ENCODE data around the gene STARD5. TPM values are rescaled to one million over a fixed set of nuclear protein-coding genes. Genes with fewer than 3 reads are reported as not detected.

Gene STARD5
- total RNA-seq, 2 donors from 2014 or later: 7.3 to 14.9 TPM

- Histone ChIP-seq H3K4me1 (ENCODE audit: control insufficient read depth in 1 of 2, low read depth in 2 of 2) (peaks cover 2% of the 10 kb centered on the region in 2 donors), H3K36me3 (no peaks in the 10 kb centered on the region), H3K9me3 (no peaks in the 10 kb centered on the region), H3K27me3 (replicated peaks; ENCODE audit: insufficient read depth) (no peaks in the 10 kb centered on the region), H3K27ac (no peak overlapping the region), H3K4me3 (no peak overlapping the region)
- DNase-seq (ENCODE audit: low spot score): no peak
- no peak for ATAC-seq (ENCODE audit: insufficient number of reproducible peaks, low FRiP score, low read depth)
- no peak for TF ChIP-seq CTCF (IDR thresholded peaks at IDR 0.05)
Measured at GRCh38 chr15:81343371-81343770, 19.4 kb upstream of the STARD5 start.

- DNase-seq (ENCODE audit: low spot score): no peak
- no peak overlapping the region for H3K4me3 ChIP-seq
- H3K27ac ChIP-seq: no peak overlapping the region
- no peaks in the 10 kb centered on the region for H3K36me3 ChIP-seq
- no peak for TF ChIP-seq CTCF (IDR thresholded peaks at IDR 0.05)
- peaks cover 13 to 17% of the 10 kb centered on the region in 2 donors for H3K4me1 ChIP-seq (ENCODE audit: control insufficient read depth in 1 of 2, low read depth in 2 of 2)
- no peak for ATAC-seq (ENCODE audit: insufficient number of reproducible peaks, low FRiP score, low read depth)
- no peaks in the 10 kb centered on the region for H3K27me3 ChIP-seq (replicated peaks; ENCODE audit: insufficient read depth)
- no peaks in the 10 kb centered on the region for H3K9me3 ChIP-seq
Measured at GRCh38 chr15:81341351-81341750, 17.4 kb upstream of the STARD5 start.

GRCh38 chr15:81339851-81340250 is 15.9 kb upstream of the STARD5 start:
- ATAC-seq (ENCODE audit: insufficient number of reproducible peaks, low FRiP score, low read depth) (no peak), DNase-seq (ENCODE audit: low spot score) (no peak)
- no peak overlapping the region for H3K27ac ChIP-seq
- H3K27me3 ChIP-seq (replicated peaks; ENCODE audit: insufficient read depth): no peaks in the 10 kb centered on the region
- no peak overlapping the region for H3K4me3 ChIP-seq
- H3K4me1 ChIP-seq (ENCODE audit: control insufficient read depth in 1 of 2, low read depth in 2 of 2): peaks cover 13 to 17% of the 10 kb centered on the region in 2 donors
- no peaks in the 10 kb centered on the region for H3K36me3 ChIP-seq
- no peaks in the 10 kb centered on the region for H3K9me3 ChIP-seq
- no peak for TF ChIP-seq CTCF (IDR thresholded peaks at IDR 0.05)

- Histone ChIP-seq H3K9me3 (no peaks in the 10 kb centered on the region), H3K27me3 (replicated peaks; ENCODE audit: insufficient read depth) (no peaks in the 10 kb centered on the region), H3K27ac (peak overlapping the region in 1 of 2 donors; percentile 42), H3K36me3 (no peaks in the 10 kb centered on the region), H3K4me3 (no peak overlapping the region), H3K4me1 (ENCODE audit: control insufficient read depth in 1 of 2, low read depth in 2 of 2) (peaks cover 13 to 17% of the 10 kb centered on the region in 2 donors)
- ATAC-seq (ENCODE audit: insufficient number of reproducible peaks, low FRiP score, low read depth) (no peak), DNase-seq (ENCODE audit: low spot score) (no peak)
- TF ChIP-seq CTCF (IDR thresholded peaks at IDR 0.05): no peak
Measured at GRCh38 chr15:81339321-81339720, 15.4 kb upstream of the STARD5 start.

- Histone ChIP-seq H3K9me3 (no peaks in the 10 kb centered on the region), H3K4me1 (ENCODE audit: control insufficient read depth in 1 of 2, low read depth in 2 of 2) (peaks cover 13 to 17% of the 10 kb centered on the region in 2 donors), H3K27me3 (replicated peaks; ENCODE audit: insufficient read depth) (no peaks in the 10 kb centered on the region), H3K4me3 (peak overlapping the region; percentile 38), H3K27ac (peak overlapping the region in 1 of 2 donors; percentile 42), H3K36me3 (no peaks in the 10 kb centered on the region)
- TF ChIP-seq CTCF (IDR thresholded peaks at IDR 0.05): no peak
- ATAC-seq (ENCODE audit: insufficient number of reproducible peaks, low FRiP score, low read depth) (peak; percentile 77), DNase-seq (ENCODE audit: low spot score) (peak; percentile 9)
Measured at GRCh38 chr15:81338170-81339007, 14.4 kb upstream of the STARD5 start.

All from thoracic aorta (tissue), 2 donors.